ENCODE measurements around the gene GC.
"Not testable (repeated sequence)": the region's sequence is repeated elsewhere in the genome, so short reads cannot be mapped to it uniquely, and the experiment has no call there.

GC gene, protein sequence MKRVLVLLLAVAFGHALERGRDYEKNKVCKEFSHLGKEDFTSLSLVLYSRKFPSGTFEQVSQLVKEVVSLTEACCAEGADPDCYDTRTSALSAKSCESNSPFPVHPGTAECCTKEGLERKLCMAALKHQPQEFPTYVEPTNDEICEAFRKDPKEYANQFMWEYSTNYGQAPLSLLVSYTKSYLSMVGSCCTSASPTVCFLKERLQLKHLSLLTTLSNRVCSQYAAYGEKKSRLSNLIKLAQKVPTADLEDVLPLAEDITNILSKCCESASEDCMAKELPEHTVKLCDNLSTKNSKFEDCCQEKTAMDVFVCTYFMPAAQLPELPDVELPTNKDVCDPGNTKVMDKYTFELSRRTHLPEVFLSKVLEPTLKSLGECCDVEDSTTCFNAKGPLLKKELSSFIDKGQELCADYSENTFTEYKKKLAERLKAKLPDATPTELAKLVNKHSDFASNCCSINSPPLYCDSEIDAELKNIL

GRCh38 chr4:71783972-71784371, at the start of gene GC:
Gene GC (minus strand): TSS chr4:71784079. CDS start chr4:71784018, 61 bp downstream.
- DNase-seq = no peak

DNA sequence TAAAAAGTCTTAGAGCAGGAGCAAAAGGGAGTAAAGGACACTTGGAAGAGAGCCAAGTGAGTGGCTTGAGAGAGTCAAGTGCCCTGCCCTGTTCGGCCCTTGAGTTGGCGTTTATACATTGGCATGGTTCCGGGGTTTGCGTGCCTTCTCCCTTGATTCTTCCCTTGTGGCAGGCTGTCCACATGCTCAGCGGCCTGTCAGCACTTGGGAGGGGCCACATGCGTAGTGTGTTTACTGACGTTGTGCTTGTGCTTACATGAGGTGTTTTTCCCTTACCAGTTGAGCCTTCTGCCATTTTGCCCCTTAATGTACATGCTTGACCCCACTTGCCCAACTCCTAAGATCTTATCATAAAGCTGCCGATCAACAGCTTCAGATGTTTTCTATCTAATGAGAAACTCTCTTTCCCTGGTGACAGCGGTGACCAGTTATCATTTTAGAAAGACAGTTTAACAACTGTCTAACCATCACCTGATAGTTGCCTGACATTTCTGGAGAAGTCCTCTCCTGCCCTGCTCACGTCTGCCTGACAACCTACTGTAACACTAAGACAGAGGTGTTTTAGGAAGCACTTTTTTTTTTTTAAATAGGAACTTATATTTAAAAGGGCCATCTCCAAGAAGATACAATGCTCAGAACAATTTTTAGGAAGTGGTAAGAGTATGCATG, 49.5 kb upstream of the GC start:
- DNase-seq = no peak

GRCh38 chr4:71832049-71832448, 48.2 kb upstream of the GC start:
- DNase-seq = no peak

DNA sequence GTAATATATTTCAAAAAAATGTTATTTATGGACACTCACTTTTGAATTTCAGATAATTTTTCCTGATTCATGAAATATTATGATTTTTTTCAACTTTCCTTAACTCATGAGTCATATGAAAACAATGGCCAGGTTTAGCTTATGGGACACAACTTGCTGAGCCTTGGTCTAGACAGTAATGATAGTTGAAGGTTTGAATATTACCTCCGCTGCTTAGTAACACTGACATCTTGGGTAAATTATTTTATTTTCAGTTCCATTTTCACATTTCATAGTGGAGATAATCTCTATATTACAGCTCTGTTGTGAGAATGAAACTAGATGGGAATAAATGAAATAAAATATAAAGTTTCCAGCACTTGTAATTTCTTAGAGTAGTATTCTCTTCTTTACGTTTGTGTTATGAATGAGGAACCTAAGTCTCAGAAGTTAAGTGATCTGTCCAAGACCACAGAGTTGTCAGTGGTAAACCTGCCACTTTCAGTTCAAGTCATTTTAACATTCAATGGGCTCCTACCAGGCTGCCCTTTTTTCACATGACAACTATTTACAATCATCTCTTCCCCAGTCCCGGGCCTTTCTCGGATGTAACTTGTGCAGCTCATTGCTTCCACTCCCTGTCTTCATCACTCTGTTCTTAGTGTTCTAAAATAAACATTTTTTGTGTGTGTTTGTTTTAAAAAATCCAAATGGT, 46.8 kb upstream of the GC start:
- DNase-seq = no peak

GRCh38 chr4:71828470-71828869, 44.6 kb upstream of the GC start:
- DNase-seq = no peak

- no peak for DNase-seq
Measured at GRCh38 chr4:71827826-71828225, 43.9 kb upstream of the GC start.

GRCh38 chr4:71816676-71817303, 32.9 kb upstream of the GC start:
- DNase-seq = no peak

DNA sequence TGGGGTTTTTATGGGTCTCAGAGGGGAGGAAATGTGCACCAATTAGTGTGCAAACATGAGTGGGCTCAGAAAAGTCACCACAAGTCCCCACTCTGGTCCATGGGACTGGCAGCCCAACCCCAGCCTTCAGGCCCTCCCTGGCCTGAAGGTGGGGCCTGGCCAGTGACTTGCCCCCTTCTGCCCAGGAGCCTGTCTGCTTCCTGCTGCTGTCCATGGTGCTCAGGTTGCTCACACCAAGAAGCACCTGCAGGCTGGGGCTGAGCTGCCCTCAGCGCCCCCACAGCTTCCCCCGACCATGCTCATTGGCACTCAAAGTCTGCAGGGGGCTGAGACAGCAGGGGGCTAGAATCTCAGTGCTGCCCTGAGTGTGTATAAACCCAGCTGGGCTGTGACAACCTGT, 30.6 kb upstream of the GC start:
- DNase-seq = no peak

- DNase-seq = not testable (repeated sequence)
Measured at GRCh38 chr4:71809805-71810204, 25.9 kb upstream of the GC start.

- no peak for DNase-seq
Measured at GRCh38 chr4:71807469-71807868, 23.6 kb upstream of the GC start.

GRCh38 chr4:71805230-71805629, 21.4 kb upstream of the GC start:
- not testable (repeated sequence) for DNase-seq

DNA sequence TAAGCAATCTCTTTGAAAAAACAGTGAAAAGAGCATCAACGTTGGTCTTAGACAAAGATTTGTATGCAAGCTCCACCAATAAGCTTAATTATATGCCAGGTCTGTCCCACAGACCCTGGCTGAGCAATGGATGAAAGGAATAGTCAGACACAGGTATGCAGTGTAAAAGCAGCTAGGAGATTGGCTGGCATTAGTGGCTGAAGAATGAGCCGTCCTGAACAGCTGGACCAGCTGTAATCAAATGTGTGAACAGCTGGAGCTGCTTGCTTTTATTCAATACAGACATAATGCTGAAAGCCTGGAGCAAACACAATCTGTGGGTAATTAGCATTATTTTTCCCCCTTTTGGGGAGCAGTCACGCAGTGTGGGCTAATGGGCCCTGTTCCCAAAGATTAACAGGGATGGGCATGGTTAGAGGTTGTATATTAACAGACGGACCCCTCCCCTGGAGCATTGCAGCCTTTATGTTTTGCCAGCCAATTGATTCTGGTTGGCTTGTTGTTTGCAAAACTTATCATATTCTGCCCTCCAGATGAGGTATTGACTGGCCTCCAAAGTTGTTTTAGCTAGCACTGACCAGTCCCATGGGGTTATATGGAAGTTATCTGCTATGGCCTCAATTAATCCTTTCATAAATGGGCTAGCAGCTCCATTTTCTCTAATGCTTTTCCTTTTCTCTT, 20.3 kb upstream of the GC start:
- not testable (repeated sequence) for DNase-seq

DNA sequence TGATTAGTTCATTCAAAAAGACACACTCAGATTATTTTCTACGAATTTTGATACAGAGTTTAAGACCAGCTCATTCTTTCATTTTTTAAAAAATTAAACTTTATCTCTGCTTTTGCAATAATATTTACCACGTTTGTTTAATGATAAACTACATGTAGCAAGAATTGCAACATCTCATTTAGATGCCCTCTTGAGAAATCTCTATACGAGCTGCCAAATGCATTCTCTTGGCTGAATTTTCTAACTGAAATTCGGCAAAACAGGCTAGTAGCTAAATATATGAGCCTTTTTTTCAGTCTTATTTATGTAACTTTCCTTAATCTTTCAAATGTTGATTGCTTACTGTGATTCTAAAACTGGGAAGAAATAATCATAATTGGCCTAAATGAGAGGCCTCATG, 2.1 kb upstream of the GC start:
- DNase-seq = no peak

DNA sequence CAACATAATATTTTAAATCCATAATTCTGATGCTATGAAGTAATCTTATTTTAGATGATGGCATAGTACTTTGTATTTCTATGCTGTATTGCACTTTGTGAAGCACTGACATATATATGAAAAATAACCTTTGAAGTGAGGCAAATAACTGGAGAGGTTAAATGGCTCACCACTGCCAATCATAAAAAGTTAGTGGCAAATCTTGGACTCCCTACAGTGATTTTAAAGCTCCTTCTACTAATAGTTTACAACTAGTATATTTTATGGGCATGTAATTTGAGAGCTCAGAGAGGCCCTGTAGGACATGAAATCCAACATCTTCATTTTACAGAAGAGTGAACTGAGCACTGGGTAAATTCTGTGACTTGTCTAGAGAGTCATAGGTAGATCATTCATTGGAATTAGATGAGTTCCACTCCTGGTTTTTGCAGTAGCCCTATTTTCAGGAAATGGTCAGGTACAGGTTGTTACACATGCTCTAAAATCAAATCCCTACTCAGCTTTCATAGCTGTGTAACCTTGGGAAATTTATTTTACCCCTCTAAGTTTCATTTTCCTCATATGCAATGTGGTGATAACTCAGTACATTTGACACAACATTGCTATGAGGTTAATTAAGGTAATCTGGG, 804 bp upstream of the GC start:
- no peak for DNase-seq

DNA sequence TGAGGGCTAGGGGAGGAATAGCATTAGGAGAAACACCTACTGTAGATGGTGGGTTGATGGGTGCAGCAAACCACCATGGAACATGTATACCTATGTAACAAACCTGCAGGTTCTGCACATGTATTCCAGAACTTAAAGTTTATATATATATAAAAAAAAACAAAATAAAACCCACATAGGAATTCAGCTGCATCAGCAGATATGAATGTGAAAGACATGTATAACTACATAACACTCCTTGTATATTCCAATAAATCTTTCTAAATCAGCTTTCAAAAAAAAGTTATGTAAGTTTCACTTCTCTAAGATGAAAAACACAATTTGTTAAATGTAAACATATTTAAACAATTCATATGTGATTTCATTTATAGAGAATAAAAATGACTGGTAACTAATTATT, 6.0 kb downstream of the GC start:
- no peak for DNase-seq

DNA sequence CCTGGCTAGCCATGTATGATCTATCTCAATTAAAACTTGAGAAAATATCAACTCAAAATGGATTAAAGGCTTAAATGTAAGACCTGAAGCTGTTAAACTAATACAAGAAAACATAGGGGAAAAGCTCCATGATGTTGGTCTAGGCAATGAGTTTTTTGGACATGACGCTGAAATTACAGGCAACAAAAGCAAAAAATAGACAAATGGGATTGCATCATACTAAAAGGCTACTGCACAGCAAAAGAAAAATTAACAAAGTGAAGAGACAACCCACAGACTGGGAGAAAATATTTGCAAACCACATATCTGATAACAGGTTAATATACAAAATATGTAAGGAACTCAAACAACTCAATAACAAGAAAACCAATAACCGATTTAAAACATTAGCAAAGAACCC, 8.4 kb downstream of the GC start:
- DNase-seq = no peak

DNA sequence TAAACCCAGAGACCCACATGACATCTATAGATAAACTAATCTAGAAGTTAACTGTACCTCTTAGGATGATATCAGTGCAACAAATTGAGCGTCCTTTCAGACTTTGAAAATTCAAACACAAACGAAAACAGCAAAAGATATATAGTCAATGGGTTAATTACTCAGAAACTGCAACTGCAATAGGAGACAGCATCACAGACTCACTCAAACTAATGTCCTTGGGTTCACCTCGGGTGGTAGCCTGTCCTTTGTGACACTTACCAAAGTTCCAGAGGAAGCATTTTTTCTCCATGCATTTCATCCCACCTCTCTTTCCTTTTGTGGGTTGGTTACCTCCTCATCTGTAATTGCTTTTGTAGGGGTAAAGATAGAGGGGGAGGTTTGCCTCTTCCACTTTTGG, 9.7 kb downstream of the GC start:
- DNase-seq = no peak

DNA sequence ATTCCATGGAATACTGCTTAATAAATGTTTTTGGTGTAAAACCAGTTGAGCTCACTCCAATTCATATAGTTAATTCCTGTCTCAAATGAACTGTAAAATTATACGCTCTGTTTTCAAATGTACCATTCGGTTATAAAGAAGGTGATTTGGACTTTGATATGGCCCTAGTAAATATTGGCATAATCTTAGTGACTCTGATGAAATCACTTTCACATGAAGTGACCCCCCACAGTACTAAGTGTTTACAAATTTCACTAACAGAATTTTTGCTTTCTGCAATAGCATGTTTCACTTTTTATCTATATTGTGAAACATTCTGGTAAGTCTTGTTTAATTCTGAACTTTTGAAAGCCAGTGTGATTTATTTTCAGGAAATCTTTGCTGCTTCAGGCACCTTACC, 10.9 kb downstream of the GC start:
- DNase-seq = no peak

- DNase-seq = no peak
Measured at GRCh38 chr4:71772592-71772991, 11.3 kb downstream of the GC start.

- DNase-seq = no peak
Measured at GRCh38 chr4:71771613-71772012, 12.3 kb downstream of the GC start.

DNA sequence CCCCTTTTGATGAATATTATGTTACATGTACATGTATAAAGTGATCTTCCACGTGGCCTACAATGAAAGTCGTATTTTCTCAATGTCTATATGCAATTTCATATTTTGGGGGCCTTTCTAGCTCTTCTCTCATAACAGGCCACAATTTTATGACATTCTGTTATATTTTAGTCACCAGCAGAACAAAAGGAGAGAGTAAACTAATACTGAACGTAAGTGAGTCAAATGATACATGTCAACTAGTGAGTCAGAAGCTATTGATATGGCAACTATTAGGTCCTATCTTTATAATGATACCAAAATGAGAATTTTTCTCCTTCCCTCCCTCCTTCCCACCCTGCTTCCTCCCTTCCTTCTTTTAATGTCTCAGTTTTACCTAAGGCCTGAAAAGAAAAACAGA, 14.4 kb downstream of the GC start:
- no peak for DNase-seq

DNA sequence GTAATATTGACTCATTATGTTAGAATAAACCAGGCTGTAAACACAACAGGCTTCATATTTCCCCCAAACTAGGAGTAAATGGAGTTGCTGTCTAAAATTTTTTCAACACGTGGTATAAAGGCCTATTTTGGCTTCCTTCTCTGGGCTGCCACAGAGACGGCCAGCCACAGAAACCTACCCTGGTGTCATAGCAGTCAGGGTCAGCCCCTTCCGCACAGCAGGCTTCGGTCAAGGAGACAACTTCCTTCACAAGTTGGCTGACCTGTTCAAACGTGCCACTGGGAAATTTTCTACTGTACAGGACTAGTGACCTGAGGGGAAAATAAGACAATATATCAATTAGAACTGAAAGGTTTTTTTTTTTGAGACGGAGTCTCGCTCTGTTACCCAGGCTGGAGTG, 15.8 kb downstream of the GC start:
- DNase-seq = no peak

Measured in midbrain (tissue), 1 donor.